GM12801 (cell line): ENCODE measurements around the gene CLIC3.

Experiments
- CTCF ChIP-seq: IDR thresholded peaks from one replicate; pipeline ENCODE4 v1.5.1; 2011; ENCODE audit warnings: control low read depth; ENCODE audit not compliant: insufficient read length; ENCODE audit errors: extremely low read depth

Gene CLIC3

DNA sequence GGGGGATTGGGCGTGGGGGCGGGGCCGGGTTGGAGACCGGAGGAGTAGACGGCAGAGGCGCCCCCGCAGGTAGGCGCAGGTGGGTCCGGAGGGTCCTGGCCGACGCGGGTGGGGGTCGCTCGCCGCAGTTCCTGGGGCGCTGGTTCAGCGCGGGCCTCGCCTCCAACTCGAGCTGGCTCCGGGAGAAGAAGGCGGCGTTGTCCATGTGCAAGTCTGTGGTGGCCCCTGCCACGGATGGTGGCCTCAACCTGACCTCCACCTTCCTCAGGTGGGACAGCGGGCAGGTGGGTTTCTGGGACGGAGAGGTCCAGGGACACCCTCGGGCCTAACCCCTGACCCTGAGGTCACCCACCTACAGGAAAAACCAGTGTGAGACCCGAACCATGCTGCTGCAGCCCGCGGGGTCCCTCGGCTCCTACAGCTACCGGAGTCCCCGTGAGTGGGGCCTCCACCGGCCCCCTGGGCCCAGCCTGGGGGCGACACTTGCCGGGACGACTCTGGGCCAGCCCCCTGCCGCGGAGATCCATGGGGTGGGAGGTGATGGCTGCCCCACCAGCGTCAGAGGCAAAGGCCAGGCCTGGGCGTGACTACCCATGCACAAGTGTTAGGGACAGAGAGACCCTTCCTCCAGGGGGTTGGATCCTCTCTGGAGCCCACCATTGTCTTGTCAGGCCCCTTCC is 17.4 kb downstream of the CLIC3 start:
- no peak for TF ChIP-seq CTCF

- no peak for TF ChIP-seq CTCF
Observed at GRCh38 chr9:136978073-136978864, 18.1 kb downstream of the CLIC3 start.

- TF ChIP-seq CTCF, result no peak
Observed at GRCh38 chr9:136977649-136978072, 18.7 kb downstream of the CLIC3 start.

- TF ChIP-seq CTCF, result no peak
Observed at GRCh38 chr9:136977223-136977622, 19.1 kb downstream of the CLIC3 start, which contains the start of gene PTGDS. TSS of gene PTGDS (plus strand) at chr9:136977504. CDS start at chr9:136977579, 75 bp downstream.

DNA sequence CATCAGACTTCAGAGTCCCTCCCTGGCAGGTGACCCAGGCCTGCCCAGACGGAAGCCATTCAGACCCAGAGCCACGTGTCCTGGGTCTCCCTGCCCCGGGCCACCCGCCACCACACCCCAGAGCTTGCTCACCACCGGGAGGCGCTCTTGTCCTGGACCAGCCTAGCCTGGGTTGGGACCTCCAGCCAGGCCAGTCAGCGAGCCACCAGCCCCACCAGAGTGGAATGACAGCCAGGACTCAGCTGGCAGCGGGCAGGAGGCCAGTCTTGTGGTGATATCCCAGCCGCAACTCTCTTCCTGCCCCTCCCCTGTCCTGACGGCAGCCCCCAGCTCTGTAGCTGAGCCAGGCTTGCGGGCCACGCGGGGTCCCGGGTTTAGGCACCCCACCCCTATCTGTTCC is 20.7 kb downstream of the CLIC3 start:
- TF ChIP-seq CTCF, result no peak

DNA sequence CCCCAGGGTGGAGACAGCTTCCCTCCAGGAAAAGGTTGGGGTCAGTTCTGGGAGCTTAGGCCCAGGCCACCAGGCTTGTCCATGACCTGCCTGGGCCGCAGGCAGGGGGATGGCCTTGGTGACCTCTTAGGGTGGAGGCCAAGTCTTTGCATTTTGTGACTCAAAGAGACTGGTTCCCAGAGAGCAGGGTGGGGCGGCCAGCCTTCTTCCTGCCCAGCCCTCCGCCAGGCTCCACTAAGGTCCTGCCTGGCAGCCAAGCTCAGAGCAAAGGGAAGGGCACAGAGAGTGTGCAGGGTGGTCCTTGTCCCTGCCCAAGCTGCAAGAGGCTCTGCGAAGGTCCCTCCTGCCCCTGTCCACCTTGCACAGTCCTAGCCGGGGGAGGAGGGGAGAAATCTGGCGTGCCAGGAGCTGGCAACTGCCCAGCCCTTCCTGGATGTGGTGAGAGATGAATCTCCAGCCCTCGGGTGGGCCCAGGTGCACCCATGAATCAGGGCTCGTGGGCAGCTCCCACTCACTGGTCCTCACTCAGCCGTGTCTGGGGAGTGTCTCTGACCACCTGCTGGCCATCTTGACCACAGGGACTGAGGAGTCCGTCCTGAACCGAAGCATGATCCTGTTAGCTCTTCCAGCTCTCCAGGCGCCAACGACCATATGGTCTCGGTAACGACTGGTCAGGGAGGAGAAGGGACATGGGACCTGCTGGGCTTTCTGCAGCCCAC is 21.4 kb downstream of the CLIC3 start:
- no peak for TF ChIP-seq CTCF
